Measurements from ENCODE around the gene MRPL41.
A peak's percentile ranks its signal among the peaks of the same experiment; 100 is the strongest.
"Not testable (repeated sequence)": the region's sequence is repeated elsewhere in the genome, so short reads cannot be mapped to it uniquely, and the experiment has no call there.

Gene MRPL41

DNA sequence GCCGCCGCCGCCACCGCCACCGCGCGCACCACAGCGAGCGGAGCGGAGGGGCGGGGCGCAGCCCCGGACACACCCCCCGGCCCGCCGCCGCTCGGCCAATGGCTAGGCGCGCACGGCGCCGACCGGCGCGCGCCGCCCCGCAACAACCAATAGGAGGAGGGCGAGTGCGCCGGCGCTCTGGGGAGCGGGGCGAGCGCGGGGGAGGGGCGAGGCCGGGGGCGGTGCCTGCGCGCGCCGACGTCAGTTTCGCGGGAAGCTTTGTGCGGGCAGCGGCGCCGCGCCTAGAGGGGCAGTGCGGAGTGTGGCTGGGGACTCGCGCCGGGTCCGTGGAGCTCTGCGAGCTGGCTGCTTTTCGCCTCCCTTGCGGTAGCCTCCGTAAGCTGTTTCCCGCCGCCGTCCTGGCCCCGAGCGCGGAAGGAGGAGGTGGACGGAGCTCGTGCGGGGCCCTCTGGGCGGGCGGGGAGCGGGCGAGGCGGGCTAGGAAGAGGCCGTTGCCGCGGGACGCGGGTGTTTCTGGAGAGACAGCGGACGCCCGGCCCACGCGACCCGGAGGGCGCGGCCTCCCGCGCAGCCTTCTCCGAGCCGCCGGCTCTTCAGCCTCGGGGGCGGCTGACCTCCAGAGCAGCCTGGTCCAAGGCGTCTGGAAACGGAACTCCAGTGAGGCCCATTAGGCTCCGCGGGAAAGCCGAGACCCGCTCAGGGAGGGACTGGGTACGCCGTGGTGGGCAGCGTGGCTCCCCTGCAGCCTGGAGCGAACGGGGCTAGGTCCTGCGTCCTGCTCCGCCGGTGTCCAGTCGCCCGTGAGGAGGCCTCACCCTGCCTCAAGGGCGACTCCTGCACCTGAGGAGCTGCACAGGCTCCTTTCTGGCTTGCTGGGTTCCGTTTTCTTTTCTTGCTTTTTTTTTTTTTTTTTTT lies 39.0 kb downstream of the MRPL41 start, which contains the start of gene ZMYND19:
Gene ZMYND19, minus strand, starts transcription at position 44 of the 915 bp plus-strand sequence. CDS start 249 bp downstream, outside the sequence.
- in situ Hi-C loops (cut with HindIII; ENCODE audit: low sequenced_read_pairs): no loop called here
- H3K4me3 ChIP-seq (ENCODE audit: low read depth, low read length): peak within 1 kb of the TSS; percentile 63
- TF ChIP-seq CTCF (IDR thresholded peaks at IDR 0.05; ENCODE audit: low read depth, low read length): no peak
- DNase-seq (ENCODE audit: low read depth, low spot score): peak; percentile 80

GRCh38 chr9:137592767-137593166 lies 41.1 kb downstream of the MRPL41 start:
- TF ChIP-seq CTCF (IDR thresholded peaks at IDR 0.05; ENCODE audit: low read depth, low read length): no peak
- H3K4me3 ChIP-seq (ENCODE audit: low read depth, low read length): no peak overlapping the region
- DNase-seq (ENCODE audit: low read depth, low spot score): no peak
- in situ Hi-C loops (cut with HindIII; ENCODE audit: low sequenced_read_pairs): no loop called here

DNA sequence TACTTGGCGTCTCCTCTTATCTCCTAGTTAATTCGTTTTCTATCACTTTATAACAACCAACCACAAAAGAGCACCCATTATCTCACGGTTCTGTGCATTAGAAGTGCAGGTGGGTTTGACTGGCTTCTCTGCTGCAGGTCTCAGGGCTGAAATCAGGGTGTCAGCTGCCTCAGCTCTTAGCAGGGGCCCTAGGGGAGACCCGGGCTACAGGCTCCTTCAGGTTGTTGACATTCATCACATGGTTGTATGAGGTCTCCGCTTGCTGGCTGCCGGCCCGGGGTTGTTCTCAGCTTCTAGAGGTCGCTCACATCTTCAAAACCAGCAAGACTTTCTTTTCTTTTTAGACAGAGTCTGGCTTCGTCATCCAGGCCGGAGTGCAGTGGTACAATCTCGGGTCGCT lies 41.5 kb downstream of the MRPL41 start:
- in situ Hi-C loops (cut with HindIII; ENCODE audit: low sequenced_read_pairs): no loop called here
- no peak for TF ChIP-seq CTCF (IDR thresholded peaks at IDR 0.05; ENCODE audit: low read depth, low read length)
- no peak for DNase-seq (ENCODE audit: low read depth, low spot score)
- no peak overlapping the region for H3K4me3 ChIP-seq (ENCODE audit: low read depth, low read length)

DNA sequence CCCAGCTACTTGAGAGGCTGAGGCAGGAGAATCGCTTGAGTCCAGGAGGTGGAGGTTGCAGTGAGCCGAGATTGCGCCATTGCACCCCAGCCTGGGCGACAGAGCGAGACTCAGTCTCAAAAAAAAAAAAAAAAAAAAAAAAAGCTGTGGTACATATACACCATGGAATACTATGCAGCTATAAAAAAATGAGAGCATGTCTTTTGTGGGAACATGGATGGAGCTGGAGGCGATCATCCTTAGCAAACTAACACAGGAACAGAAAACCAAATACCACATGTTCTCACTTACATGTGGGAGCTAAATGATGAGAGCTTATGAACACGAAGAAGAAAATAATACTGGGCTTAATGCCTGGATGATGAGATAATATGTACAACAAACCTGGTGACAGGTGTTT lies 44.9 kb downstream of the MRPL41 start:
- H3K4me3 ChIP-seq (ENCODE audit: low read depth, low read length); in situ Hi-C loops (cut with HindIII; ENCODE audit: low sequenced_read_pairs); DNase-seq (ENCODE audit: low read depth, low spot score): not testable (repeated sequence)

DNA sequence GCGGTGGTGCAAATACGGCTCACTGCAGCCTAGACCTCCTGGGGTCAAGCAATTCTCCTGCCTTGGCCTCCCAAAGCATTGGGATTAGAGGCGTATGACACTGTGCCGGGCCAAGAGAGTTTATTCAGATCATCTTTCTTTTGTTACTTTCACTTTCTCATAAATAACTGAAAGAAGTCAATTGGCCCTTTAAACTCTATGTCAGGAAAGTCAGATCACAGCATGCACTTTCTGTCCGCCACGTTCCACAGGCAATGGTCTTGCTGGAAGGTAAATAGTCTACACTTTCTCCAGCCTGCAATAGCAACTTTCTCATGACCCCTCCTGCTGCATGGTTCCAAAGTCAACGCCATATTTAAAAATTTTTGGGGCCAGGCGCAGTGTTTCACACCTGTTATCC lies 47.3 kb downstream of the MRPL41 start:
- DNase-seq (ENCODE audit: low read depth, low spot score): no peak
- TF ChIP-seq CTCF (IDR thresholded peaks at IDR 0.05; ENCODE audit: low read depth, low read length): no peak
- no peak overlapping the region for H3K4me3 ChIP-seq (ENCODE audit: low read depth, low read length)
- in situ Hi-C loops (cut with HindIII; ENCODE audit: low sequenced_read_pairs): no loop called here
